WTC11 (cell line): Measurements from ENCODE around the gene ZFR. TPM values are rescaled to one million over a fixed set of nuclear protein-coding genes. Genes with fewer than 3 reads are reported as not detected.

Source experiments
- ATAC-seq: fragments of 200-7000 bp; cut with Tn5 transposase; 2 replicates; pipeline ENCODE4 v1.10.0; 2021; ENCODE audit warnings: mild to moderate bottlenecking, moderate library complexity
- CTCF ChIA-PET: fragments of 300-600 bp; sonication (Branson Sonifier 250); formaldehyde crosslinking; loops from one replicate; lab custom pipeline; 2021; ENCODE audit warnings: antibody characterized with exemption; lab: Charles Lee
- POLR2A ChIA-PET: fragments of 350-600 bp; sonication (Branson Sonifier 250); formaldehyde crosslinking; loops from one replicate; lab custom pipeline; 2021; ENCODE audit warnings: antibody characterized with exemption; lab: Charles Lee
- DNase-seq: peaks from one replicate; pipeline ENCODE4 v3.0.0; 2021; ENCODE audit warnings: low spot score
- H3K27ac Mint-ChIP-seq: 2 replicates; pipeline ENCODE4 v1.8.0; 2021; ENCODE audit warnings: mixed read lengths
- H3K27me3 Mint-ChIP-seq: 2 replicates; pipeline ENCODE4 v1.8.0; 2021; ENCODE audit warnings: low read depth, mild to moderate bottlenecking, moderate library complexity, mixed read lengths
- H3K36me3 Mint-ChIP-seq: 2 replicates; pipeline ENCODE4 v1.8.0; 2021; ENCODE audit warnings: mixed read lengths
- H3K4me1 Mint-ChIP-seq: 2 replicates; pipeline ENCODE4 v1.8.0; 2022; ENCODE audit warnings: mixed read lengths
- H3K4me3 Mint-ChIP-seq: 2 replicates; pipeline ENCODE4 v1.8.0; 2021; ENCODE audit warnings: mild to moderate bottlenecking, moderate library complexity, mixed read lengths
- H3K9me3 Mint-ChIP-seq: 2 replicates; pipeline ENCODE4 v1.8.0; 2021; ENCODE audit warnings: mixed read lengths
- CBFB ChIP-seq: sonication (generic); formaldehyde crosslinking; IDR thresholded peaks from 2 replicates; pipeline ENCODE4 v1.8.1; 2022; ENCODE audit warnings: mild to moderate bottlenecking, low read depth, missing genetic modification reagents
- ESRRA ChIP-seq: sonication (generic); formaldehyde crosslinking; IDR thresholded peaks from 2 replicates; pipeline ENCODE4 v1.8.1; 2022; ENCODE audit warnings: mild to moderate bottlenecking, missing genetic modification reagents, borderline replicate concordance
- FOXJ3 ChIP-seq: sonication (generic); formaldehyde crosslinking; IDR thresholded peaks from 2 replicates; pipeline ENCODE4 v1.9.0; 2021; ENCODE audit warnings: missing genetic modification reagents, mild to moderate bottlenecking, borderline replicate concordance
- HMGA2 ChIP-seq: fragments of 250-450 bp; sonication (Bioruptor Pico); IDR thresholded peaks from 2 replicates; pipeline ENCODE4 v1.4.0; 2021; ENCODE audit warnings: mild to moderate bottlenecking, moderate library complexity
- IRF2 ChIP-seq: sonication (generic); formaldehyde crosslinking; IDR thresholded peaks from 2 replicates; pipeline ENCODE4 v1.8.0; 2022; ENCODE audit warnings: low read depth, missing genetic modification reagents, borderline replicate concordance
- JAZF1 ChIP-seq: fragments of 250-450 bp; sonication (Bioruptor Pico); IDR thresholded peaks from 2 replicates; pipeline ENCODE4 v1.9.0; 2021; ENCODE audit warnings: moderate library complexity, mild to moderate bottlenecking, inconsistent platforms
- MXD4 ChIP-seq: fragments of 250-450 bp; sonication (Bioruptor Pico); IDR thresholded peaks from 2 replicates; pipeline ENCODE4 v1.8.0; 2021; ENCODE audit warnings: mild to moderate bottlenecking, moderate library complexity, borderline replicate concordance
- MYBL2 ChIP-seq: sonication (generic); formaldehyde crosslinking; IDR thresholded peaks from 2 replicates; pipeline ENCODE4 v1.8.1; 2023; ENCODE audit warnings: mild to moderate bottlenecking, moderate library complexity, missing genetic modification reagents
- PRRX2 ChIP-seq: fragments of 250-450 bp; sonication (Bioruptor Pico); IDR thresholded peaks from 2 replicates; pipeline ENCODE4 v1.8.0; 2021; ENCODE audit warnings: mild to moderate bottlenecking
- RORB ChIP-seq: fragments of 250-450 bp; sonication (Bioruptor Pico); IDR thresholded peaks from 2 replicates; pipeline ENCODE4 v1.9.0; 2021; ENCODE audit warnings: mild to moderate bottlenecking
- TP53 ChIP-seq: sonication (generic); formaldehyde crosslinking; IDR thresholded peaks from 2 replicates; pipeline ENCODE4 v1.8.1; 2023; ENCODE audit warnings: mild to moderate bottlenecking, missing genetic modification reagents
- ZNF219 ChIP-seq: sonication (generic); formaldehyde crosslinking; IDR thresholded peaks from 2 replicates; pipeline ENCODE4 v1.8.0; 2023; ENCODE audit warnings: missing genetic modification reagents, mild to moderate bottlenecking, borderline replicate concordance
- ZNF263 ChIP-seq: sonication (generic); formaldehyde crosslinking; IDR thresholded peaks from 2 replicates; pipeline ENCODE4 v1.8.1; 2022; ENCODE audit warnings: low read depth, mild to moderate bottlenecking, moderate library complexity, missing genetic modification reagents
- ZNF512 ChIP-seq: sonication (generic); formaldehyde crosslinking; IDR thresholded peaks from 2 replicates; pipeline ENCODE4 v1.8.1; 2022; ENCODE audit warnings: missing genetic modification reagents, borderline replicate concordance
- ZNF532 ChIP-seq: fragments of 250-450 bp; sonication (Bioruptor Pico); IDR thresholded peaks from 2 replicates; pipeline ENCODE4 v1.9.0; 2021; ENCODE audit warnings: mild to moderate bottlenecking, borderline replicate concordance
- total RNA-seq: library from RNA; stranded (reverse); gene quantifications from 3 replicates; pipeline ENCODE4 v1.2.3, GENCODE V29; 2021
- TF ChIP-seq, protein P1 (sequence below): sonication (generic); formaldehyde crosslinking; conservative IDR thresholded peaks from 2 replicates; pipeline ENCODE4 v1.8.1; 2023; ENCODE audit warnings: mild to moderate bottlenecking, low read depth, missing genetic modification reagents, moderate library complexity
- TF ChIP-seq, protein P2 (sequence below): fragments of 200-600 bp; IDR thresholded peaks from 2 replicates; pipeline ENCODE4 v1.8.0; 2022; ENCODE audit warnings: antibody characterized with exemption
- TF ChIP-seq, protein P3 (sequence below): sonication (generic); formaldehyde crosslinking; IDR thresholded peaks from 2 replicates; pipeline ENCODE4 v1.8.1; 2023; ENCODE audit warnings: mild to moderate bottlenecking, missing genetic modification reagents, moderate library complexity
- TF ChIP-seq, protein P4 (sequence below): fragments of 250-450 bp; sonication (Bioruptor Pico); IDR thresholded peaks from 2 replicates; pipeline ENCODE4 v1.9.0; 2021; ENCODE audit warnings: mild to moderate bottlenecking

The ZFR gene
- total RNA-seq, 1 experiment from 2014 or later: 64.5 TPM

DNA sequence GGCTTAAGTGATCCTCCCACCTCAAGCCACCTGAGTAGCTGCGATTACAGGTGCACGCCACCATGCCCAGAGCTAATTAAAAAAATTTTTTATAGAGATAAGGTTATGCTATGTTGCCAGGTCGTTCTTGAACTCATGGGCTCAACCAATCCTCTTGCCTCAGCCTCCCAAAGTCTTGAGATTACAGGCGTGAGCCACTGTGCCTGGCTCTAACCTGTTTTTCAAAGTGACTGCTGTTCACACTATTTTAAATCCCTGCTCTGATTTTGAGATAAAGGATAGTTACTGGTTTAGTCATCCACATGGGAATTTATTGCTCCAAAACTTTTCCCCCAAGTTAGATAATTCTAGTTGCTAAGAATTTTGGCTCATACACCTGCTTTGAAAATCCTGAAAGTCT, 83.6 kb downstream of the ZFR start (continued):
- TF ChIP-seq, protein P1, sequence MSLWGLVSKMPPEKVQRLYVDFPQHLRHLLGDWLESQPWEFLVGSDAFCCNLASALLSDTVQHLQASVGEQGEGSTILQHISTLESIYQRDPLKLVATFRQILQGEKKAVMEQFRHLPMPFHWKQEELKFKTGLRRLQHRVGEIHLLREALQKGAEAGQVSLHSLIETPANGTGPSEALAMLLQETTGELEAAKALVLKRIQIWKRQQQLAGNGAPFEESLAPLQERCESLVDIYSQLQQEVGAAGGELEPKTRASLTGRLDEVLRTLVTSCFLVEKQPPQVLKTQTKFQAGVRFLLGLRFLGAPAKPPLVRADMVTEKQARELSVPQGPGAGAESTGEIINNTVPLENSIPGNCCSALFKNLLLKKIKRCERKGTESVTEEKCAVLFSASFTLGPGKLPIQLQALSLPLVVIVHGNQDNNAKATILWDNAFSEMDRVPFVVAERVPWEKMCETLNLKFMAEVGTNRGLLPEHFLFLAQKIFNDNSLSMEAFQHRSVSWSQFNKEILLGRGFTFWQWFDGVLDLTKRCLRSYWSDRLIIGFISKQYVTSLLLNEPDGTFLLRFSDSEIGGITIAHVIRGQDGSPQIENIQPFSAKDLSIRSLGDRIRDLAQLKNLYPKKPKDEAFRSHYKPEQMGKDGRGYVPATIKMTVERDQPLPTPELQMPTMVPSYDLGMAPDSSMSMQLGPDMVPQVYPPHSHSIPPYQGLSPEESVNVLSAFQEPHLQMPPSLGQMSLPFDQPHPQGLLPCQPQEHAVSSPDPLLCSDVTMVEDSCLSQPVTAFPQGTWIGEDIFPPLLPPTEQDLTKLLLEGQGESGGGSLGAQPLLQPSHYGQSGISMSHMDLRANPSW (CRISPR knock-in tag): no peak
- TF ChIP-seq FOXJ3: no peak

DNA sequence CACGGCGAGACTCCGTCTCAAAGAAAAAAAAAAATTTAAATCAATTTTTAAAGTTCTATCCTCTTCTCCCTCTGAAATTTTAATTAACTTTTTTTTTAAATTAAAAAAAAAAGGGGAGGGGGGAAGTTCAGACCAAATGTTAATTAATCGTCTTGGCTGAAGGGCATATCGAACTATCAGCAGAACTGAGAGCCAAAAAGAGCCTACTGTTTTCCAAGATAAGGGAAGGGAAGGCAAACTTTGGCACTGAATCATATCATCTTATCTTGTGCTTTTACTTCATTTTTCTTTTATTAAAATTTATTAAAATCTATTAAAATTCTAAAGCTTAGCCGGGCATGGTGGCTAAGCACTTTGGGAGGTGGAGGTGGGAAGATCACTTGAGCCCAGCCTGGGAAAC, 85.9 kb downstream of the ZFR start:
- CTCF ChIA-PET: interaction anchor here (1.4 kb wide), 1 partner anchor 39 kb away, joined by 5 read pairs; no protein-coding TSS in a partner anchor

DNA sequence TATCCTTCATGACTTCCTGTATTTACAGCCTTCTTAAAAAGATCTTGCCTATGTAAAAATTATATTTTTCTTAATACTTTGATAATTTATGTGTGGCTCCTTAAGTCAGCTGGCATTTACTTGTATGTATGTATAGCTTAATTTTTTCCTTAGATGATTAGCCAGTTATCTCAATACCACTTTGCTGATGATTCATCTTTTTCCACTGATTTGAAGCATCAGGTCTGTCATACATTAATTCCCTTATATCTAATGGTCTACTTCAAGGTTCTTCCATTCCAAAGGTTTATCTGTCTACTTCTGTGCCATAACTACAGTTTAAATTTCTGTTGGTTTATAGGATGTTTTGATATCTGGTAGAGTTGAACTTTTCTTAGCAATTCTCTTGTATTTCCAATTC, 86.9 kb downstream of the ZFR start:
- POLR2A ChIA-PET: no interaction called here
- Mint-ChIP-seq H3K27ac (no peak overlapping the region), H3K27me3 (no peaks in the 10 kb centered on the region), H3K4me3 (no peak overlapping the region), H3K4me1 (peaks cover 24% of the 10 kb centered on the region), H3K36me3 (peaks cover 39% of the 10 kb centered on the region), H3K9me3 (no peaks in the 10 kb centered on the region)
- CTCF ChIA-PET: no interaction called here
- ATAC-seq (no peak), DNase-seq (no peak)
- TF ChIP-seq TP53 (CRISPR knock-in tag) (no peak), ZNF263 (no peak), ZNF532 (no peak), FOXJ3 (no peak), RORB (CRISPR knock-in tag) (no peak), MYBL2 (CRISPR knock-in tag) (no peak), CBFB (CRISPR knock-in tag) (no peak), IRF2 (CRISPR knock-in tag) (no peak), HMGA2 (CRISPR knock-in tag) (no peak)
- TF ChIP-seq, protein P2, sequence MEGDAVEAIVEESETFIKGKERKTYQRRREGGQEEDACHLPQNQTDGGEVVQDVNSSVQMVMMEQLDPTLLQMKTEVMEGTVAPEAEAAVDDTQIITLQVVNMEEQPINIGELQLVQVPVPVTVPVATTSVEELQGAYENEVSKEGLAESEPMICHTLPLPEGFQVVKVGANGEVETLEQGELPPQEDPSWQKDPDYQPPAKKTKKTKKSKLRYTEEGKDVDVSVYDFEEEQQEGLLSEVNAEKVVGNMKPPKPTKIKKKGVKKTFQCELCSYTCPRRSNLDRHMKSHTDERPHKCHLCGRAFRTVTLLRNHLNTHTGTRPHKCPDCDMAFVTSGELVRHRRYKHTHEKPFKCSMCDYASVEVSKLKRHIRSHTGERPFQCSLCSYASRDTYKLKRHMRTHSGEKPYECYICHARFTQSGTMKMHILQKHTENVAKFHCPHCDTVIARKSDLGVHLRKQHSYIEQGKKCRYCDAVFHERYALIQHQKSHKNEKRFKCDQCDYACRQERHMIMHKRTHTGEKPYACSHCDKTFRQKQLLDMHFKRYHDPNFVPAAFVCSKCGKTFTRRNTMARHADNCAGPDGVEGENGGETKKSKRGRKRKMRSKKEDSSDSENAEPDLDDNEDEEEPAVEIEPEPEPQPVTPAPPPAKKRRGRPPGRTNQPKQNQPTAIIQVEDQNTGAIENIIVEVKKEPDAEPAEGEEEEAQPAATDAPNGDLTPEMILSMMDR: no peak
- TF ChIP-seq, protein P3, sequence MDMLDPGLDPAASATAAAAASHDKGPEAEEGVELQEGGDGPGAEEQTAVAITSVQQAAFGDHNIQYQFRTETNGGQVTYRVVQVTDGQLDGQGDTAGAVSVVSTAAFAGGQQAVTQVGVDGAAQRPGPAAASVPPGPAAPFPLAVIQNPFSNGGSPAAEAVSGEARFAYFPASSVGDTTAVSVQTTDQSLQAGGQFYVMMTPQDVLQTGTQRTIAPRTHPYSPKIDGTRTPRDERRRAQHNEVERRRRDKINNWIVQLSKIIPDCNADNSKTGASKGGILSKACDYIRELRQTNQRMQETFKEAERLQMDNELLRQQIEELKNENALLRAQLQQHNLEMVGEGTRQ (CRISPR knock-in tag): no peak
- TF ChIP-seq, protein P4, sequence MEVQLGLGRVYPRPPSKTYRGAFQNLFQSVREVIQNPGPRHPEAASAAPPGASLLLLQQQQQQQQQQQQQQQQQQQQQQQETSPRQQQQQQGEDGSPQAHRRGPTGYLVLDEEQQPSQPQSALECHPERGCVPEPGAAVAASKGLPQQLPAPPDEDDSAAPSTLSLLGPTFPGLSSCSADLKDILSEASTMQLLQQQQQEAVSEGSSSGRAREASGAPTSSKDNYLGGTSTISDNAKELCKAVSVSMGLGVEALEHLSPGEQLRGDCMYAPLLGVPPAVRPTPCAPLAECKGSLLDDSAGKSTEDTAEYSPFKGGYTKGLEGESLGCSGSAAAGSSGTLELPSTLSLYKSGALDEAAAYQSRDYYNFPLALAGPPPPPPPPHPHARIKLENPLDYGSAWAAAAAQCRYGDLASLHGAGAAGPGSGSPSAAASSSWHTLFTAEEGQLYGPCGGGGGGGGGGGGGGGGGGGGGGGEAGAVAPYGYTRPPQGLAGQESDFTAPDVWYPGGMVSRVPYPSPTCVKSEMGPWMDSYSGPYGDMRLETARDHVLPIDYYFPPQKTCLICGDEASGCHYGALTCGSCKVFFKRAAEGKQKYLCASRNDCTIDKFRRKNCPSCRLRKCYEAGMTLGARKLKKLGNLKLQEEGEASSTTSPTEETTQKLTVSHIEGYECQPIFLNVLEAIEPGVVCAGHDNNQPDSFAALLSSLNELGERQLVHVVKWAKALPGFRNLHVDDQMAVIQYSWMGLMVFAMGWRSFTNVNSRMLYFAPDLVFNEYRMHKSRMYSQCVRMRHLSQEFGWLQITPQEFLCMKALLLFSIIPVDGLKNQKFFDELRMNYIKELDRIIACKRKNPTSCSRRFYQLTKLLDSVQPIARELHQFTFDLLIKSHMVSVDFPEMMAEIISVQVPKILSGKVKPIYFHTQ (CRISPR knock-in tag): no peak

More for the DNA sequence above, 85.9 kb downstream of the ZFR start:
- no peak for ATAC-seq
- POLR2A ChIA-PET: no interaction called here
- peaks cover 45% of the 10 kb centered on the region for H3K36me3 Mint-ChIP-seq
- H3K4me3 Mint-ChIP-seq: no peak overlapping the region
- DNase-seq: no peak
- no peaks in the 10 kb centered on the region for H3K9me3 Mint-ChIP-seq
- H3K27ac Mint-ChIP-seq: peak overlapping the region; percentile 63; the same call in 1 of the 2 replicates
- TF ChIP-seq ESRRA (CRISPR knock-in tag) (no peak), JAZF1 (CRISPR knock-in tag) (no peak), PRRX2 (CRISPR knock-in tag) (no peak), MXD4 (CRISPR knock-in tag) (no peak), ZNF219 (CRISPR knock-in tag) (no peak), ZNF512 (CRISPR knock-in tag) (no peak)
- no peaks in the 10 kb centered on the region for H3K27me3 Mint-ChIP-seq
- H3K4me1 Mint-ChIP-seq: peaks cover 24% of the 10 kb centered on the region
